ENCODE results near the gene CGAS. TPM values are rescaled to one million over a fixed set of nuclear protein-coding genes. Genes with fewer than 3 reads are reported as not detected.
"Not testable (repeated sequence)": the region's sequence is repeated elsewhere in the genome, so short reads cannot be mapped to it uniquely, and the experiment has no call there.

Gene CGAS
- total RNA-seq, 4 donors from 2014 or later: 3.0 to 15.4 (median 10.1) TPM

DNA sequence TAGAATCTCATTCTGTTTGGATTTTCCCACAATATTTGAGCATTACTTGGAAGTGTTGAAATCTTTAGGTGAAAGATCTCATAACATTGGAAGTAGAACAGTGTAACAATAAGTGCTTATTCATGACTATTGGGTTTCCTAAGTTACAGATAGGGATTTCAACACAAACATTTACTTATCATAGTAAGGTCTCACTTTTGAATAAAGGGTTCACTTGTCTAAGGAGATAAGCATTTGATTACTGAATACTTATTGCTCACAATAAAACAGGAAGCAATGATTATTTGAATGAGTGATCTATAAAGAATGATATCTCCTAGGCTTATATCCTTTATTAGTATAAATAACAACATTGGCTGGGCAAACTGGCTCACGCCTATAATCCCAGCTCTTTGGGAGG, 42.7 kb downstream of the CGAS start:
- WGBS, 2 donors: 86 to 92% methylated on average over 1 of the region's 1 CpG
- H3K9me3 ChIP-seq: no peaks in the 10 kb centered on the region
- H3K36me3 ChIP-seq: no peaks in the 10 kb centered on the region
- no peak overlapping the region for H3K27ac ChIP-seq
- no peak for TF ChIP-seq POLR2A (IDR thresholded peaks at IDR 0.05)
- TF ChIP-seq, protein P1, sequence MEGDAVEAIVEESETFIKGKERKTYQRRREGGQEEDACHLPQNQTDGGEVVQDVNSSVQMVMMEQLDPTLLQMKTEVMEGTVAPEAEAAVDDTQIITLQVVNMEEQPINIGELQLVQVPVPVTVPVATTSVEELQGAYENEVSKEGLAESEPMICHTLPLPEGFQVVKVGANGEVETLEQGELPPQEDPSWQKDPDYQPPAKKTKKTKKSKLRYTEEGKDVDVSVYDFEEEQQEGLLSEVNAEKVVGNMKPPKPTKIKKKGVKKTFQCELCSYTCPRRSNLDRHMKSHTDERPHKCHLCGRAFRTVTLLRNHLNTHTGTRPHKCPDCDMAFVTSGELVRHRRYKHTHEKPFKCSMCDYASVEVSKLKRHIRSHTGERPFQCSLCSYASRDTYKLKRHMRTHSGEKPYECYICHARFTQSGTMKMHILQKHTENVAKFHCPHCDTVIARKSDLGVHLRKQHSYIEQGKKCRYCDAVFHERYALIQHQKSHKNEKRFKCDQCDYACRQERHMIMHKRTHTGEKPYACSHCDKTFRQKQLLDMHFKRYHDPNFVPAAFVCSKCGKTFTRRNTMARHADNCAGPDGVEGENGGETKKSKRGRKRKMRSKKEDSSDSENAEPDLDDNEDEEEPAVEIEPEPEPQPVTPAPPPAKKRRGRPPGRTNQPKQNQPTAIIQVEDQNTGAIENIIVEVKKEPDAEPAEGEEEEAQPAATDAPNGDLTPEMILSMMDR (IDR thresholded peaks at IDR 0.05): no peak
- H3K27me3 ChIP-seq: no peaks in the 10 kb centered on the region
- DNase-seq: no peak
- no peaks in the 10 kb centered on the region for H3K4me1 ChIP-seq
- intact Hi-C loops (cut with DNase I): no loop called here
- no peak overlapping the region for H3K4me3 ChIP-seq

DNA sequence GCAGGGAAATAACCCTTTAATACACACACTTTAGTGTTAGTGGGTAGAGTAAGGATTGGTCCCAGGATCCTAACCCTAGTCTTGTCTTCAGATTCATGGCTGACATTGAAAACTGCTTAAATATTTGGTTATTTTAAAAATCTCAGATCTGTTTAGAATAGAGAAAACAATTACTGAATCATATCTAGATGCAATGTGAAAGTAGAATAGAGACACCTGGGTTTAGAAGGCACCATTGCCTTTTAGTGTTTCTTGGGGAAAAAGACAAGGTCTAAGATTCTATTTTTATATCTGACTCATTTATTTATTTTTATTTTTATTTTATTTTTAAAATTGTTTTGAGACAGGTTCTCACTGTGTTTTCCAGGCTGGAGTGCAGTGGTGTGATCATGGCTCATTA, 51.4 kb downstream of the CGAS start:
- Histone ChIP-seq H3K4me3 (no peak overlapping the region), H3K9me3 (no peaks in the 10 kb centered on the region), H3K27ac (no peak overlapping the region), H3K4me1 (no peaks in the 10 kb centered on the region), H3K27me3 (no peaks in the 10 kb centered on the region), H3K36me3 (no peaks in the 10 kb centered on the region)
- DNase-seq: no peak
- TF ChIP-seq POLR2A (IDR thresholded peaks at IDR 0.05): no peak
- TF ChIP-seq, protein P1 (IDR thresholded peaks at IDR 0.05): no peak
- intact Hi-C loops (cut with DNase I): no loop called here

DNA sequence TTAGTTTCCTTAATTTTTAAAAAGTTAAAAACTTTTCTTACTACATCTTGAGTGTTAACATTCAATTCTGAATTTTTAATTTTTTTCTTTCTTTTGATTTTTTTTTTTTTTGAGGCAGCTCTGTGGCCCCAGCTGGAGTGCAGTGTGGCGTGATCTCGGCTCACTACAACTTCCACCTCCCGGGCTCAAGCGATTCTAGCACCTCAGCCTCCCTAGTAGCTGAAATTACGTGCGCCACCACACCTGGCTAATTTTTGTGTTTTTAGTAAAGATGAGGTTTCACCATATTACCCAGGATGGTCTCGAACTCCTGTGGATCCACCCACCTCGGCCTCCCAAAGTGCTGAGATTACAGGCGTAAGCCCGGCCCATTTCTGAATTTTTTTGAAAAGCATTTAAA, 56.2 kb downstream of the CGAS start:
- no peak for TF ChIP-seq POLR2A (IDR thresholded peaks at IDR 0.05)
- TF ChIP-seq, protein P1 (IDR thresholded peaks at IDR 0.05): no peak
- no peaks in the 10 kb centered on the region for H3K9me3 ChIP-seq
- H3K27me3 ChIP-seq: no peaks in the 10 kb centered on the region
- H3K4me3 ChIP-seq: no peak overlapping the region
- H3K36me3 ChIP-seq: no peaks in the 10 kb centered on the region
- H3K4me1 ChIP-seq: no peaks in the 10 kb centered on the region
- intact Hi-C loops (cut with DNase I): no loop called here
- no peak overlapping the region for H3K27ac ChIP-seq
- WGBS, 2 donors: 88 to 96% methylated on average over 10 of the region's 10 CpGs
- no peak for DNase-seq

DNA sequence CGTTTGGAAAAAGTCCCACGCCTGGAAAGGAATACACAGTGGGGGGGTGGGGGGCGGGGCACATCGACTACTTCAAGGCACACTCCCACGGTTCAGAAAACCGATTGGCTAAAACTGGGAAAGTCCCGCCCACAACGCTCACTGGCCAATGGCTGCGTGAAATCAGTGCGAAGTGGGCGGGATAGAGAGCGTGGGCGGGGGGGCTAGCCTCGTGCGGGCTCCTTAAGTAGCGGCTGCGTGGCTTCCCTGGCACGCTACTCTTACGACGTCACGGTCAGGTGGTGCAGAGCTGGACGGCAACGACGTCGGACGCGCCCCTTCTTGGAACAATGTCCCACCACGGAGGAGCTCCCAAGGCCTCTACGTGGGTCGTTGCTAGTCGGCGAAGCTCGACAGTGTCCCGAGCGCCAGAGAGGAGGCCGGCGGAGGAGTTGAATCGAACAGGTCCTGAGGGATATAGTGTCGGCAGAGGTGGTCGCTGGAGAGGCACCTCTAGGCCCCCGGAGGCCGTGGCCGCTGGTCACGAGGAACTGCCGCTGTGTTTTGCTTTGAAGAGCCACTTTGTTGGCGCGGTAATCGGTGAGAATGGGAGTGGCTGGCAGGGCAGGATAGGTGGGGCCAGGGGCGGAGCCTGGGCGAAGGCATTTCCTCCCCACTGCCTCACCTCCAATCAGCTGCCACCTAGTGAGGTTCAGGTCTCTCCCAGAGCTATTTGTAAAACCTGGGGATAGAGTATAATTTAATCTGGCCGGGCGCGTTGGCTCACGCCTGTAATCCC, 57.3 kb downstream of the CGAS start, which contains the start of gene DDX43:
Gene DDX43, plus strand, starts transcription at position 252 of the 778 bp plus-strand sequence. Its CDS starts 78 bp downstream, at position 330.
- 77 to 80% methylated on average over 34 to 41 of the region's 54 CpGs for WGBS, 2 donors
- TF ChIP-seq, protein P1 (IDR thresholded peaks at IDR 0.05): no peak
- TF ChIP-seq POLR2A (IDR thresholded peaks at IDR 0.05): no peak
- H3K9me3 ChIP-seq: no peaks in the 10 kb centered on the region
- intact Hi-C loops (cut with DNase I): no loop called here
- no peaks in the 10 kb centered on the region for H3K4me1 ChIP-seq
- H3K27ac ChIP-seq: peak within 1 kb of the TSS in 2 of 4 donors; percentile 58 to 64
- DNase-seq: peak; percentile 7
- peak within 1 kb of the TSS in 3 of 4 donors; percentile 23 to 52 (median 39) for H3K4me3 ChIP-seq
- no peaks in the 10 kb centered on the region for H3K27me3 ChIP-seq
- no peaks in the 10 kb centered on the region for H3K36me3 ChIP-seq

DNA sequence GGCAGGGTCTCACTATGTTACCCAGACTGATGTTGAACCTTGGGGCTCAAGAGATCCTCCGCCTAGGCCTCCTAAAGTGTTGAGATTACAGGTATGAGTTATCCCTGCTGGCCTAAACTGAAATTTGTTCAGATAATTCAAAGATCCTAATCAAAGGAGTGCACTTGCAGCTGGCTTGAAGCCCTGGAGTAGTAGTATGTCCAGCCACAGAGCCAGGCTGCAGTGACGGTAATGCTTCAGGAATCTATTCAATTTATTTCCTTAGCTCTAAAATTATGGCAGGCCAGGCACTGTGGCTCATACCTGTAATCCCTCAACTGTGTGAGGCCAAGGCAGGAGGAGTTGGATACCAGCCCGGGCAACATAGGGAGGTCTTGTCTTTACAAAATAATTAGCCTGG, 58.8 kb downstream of the CGAS start:
- 75 to 100% methylated on average over 3 of the region's 3 CpGs for WGBS, 2 donors
- intact Hi-C loops (cut with DNase I): no loop called here
- no peaks in the 10 kb centered on the region for H3K9me3 ChIP-seq

DNA sequence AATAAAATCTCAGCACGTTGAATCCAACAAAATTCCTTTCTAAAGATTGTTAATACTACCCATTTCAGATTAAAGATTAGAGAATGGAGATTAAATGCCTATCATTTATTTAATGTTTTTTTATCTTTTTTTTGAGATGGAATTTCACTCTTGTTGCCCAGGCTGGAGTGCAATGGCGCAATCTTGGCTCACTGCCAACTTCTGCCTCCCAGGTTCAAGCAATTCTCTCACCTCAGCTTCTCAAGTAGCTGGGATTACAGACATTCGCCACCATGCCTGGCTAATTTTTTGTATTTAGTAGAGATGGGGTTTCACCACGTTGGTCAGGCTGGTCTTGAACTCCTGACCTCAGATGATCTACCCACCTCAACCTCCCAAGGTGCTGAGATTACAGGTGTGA, 59.9 kb downstream of the CGAS start:
- H3K9me3 ChIP-seq; H3K27me3 ChIP-seq; H3K27ac ChIP-seq; intact Hi-C loops (cut with DNase I); DNase-seq; H3K4me3 ChIP-seq; H3K36me3 ChIP-seq: not testable (repeated sequence)
- peaks cover 0 to 13% (median 2%) of the 10 kb centered on the region in 3 donors for H3K4me1 ChIP-seq
- 77% methylated on average over 4 of the region's 4 CpGs for WGBS, 2 donors

More for the DNA sequence above, 58.8 kb downstream of the CGAS start:
- Histone ChIP-seq H3K4me1 (peaks cover 0 to 12% (median 2%) of the 10 kb centered on the region in 3 donors), H3K27ac (no peak overlapping the region), H3K36me3 (no peaks in the 10 kb centered on the region), H3K27me3 (no peaks in the 10 kb centered on the region), H3K4me3 (no peak overlapping the region)
- DNase-seq: no peak
- TF ChIP-seq, protein P1 (IDR thresholded peaks at IDR 0.05): no peak
- TF ChIP-seq POLR2A (IDR thresholded peaks at IDR 0.05): no peak

Data from esophagus squamous epithelium (tissue), 5 donors.